ENCODE results near the gene BMPR1B. TPM values are rescaled to one million over a fixed set of nuclear protein-coding genes. Genes with fewer than 3 reads are reported as not detected.

Gene BMPR1B
- total RNA-seq, 1 experiment from 2014 or later: not detected

DNA sequence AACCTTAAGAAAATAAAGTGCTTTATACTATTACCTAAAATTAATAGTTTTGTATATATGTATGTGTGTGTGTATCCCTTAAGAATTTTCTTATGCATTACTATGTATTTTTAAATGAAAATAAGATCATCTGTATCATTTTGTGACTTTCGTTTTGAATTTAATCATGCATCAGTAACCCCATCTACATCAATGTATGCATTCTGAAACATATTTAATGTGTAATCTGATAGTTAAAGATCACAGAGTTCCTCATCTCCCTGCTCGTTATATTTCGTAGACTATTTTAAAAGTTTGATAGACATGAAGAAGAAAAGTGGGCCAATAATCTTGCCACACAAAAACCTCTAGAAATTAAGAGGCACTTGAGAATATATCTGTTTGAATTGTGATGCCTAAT is 7.4 kb downstream of the BMPR1B start:
- Histone ChIP-seq H3K9ac (ENCODE audit: low read length) (no peak overlapping the region), H3K27ac (ENCODE audit: low read depth, low read length) (no peak overlapping the region), H2AFZ (ENCODE audit: low read depth, low read length, poor library complexity, severe bottlenecking) (no peak overlapping the region), H3K4me2 (ENCODE audit: low read length) (no peak overlapping the region), H3K27me3 (ENCODE audit: insufficient read depth, low read length) (no peaks in the 10 kb centered on the region), H3K4me1 (ENCODE audit: control insufficient read depth in 1 of 2, insufficient read depth in 2 of 2, low read length in 2 of 2) (peaks cover 0 to 4% of the 10 kb centered on the region in 2 experiments; a peak in 2 of 4 replicates), H3K9me3 (ENCODE audit: control insufficient read depth in 1 of 2, insufficient read depth in 1 of 2, low read depth in 1 of 2, low read length in 2 of 2) (no peaks in the 10 kb centered on the region), H3K4me3 (replicated peaks in 1 of 2; ENCODE audit: low read depth in 1 of 2, low read length in 2 of 2) (no peak overlapping the region), H3K79me2 (ENCODE audit: insufficient read depth, low read length) (no peaks in the 10 kb centered on the region), H3K9me2 (ENCODE audit: insufficient read depth) (no peaks in the 10 kb centered on the region), H4K20me1 (ENCODE audit: insufficient read depth) (no peaks in the 10 kb centered on the region), H3K36me3 (ENCODE audit: control insufficient read depth in 1 of 2, insufficient read depth in 2 of 2, low read length in 2 of 2) (no peaks in the 10 kb centered on the region)
- ATAC-seq (no peak), DNase-seq (ENCODE audit: low read depth, low spot score) (no peak)
- RAD21 ChIA-PET (ENCODE audit: low non-redundant PET in 1 of 2, low total read pairs in 2 of 2, uncharacterized antibody in 2 of 2, unreplicated experiment in 2 of 2): no interaction called here
- POLR2A ChIA-PET: no interaction called here
- CTCF ChIA-PET: no interaction called here
- intact Hi-C loops (cut with micrococcal nuclease): no loop called here
- BruUV-seq (replicated peaks): no TSS peak
- TF ChIP-seq TCF7L2 (IDR thresholded peaks at IDR 0.05; ENCODE audit: borderline replicate concordance, extremely low read depth, insufficient read depth, insufficient read length): no peak
- TF ChIP-seq CBX3 (IDR thresholded peaks at IDR 0.05; ENCODE audit: low read depth): no peak
- TF ChIP-seq SRF (IDR thresholded peaks at IDR 0.05; ENCODE audit: low read depth): no peak
- no peak for TF ChIP-seq JUND (IDR thresholded peaks at IDR 0.05)
- TF ChIP-seq ZFX (IDR thresholded peaks at IDR 0.05): no peak
- TF ChIP-seq EZH2phosphoT487 (IDR thresholded peaks at IDR 0.05; ENCODE audit: borderline replicate concordance): no peak
- TF ChIP-seq EGR1 (IDR thresholded peaks at IDR 0.05; ENCODE audit: low read depth): no peak
- no peak for TF ChIP-seq SIN3A (IDR thresholded peaks at IDR 0.05; ENCODE audit: low read depth)
- TF ChIP-seq POLR2AphosphoS5 (IDR thresholded peaks at IDR 0.05; ENCODE audit: low read depth, low read length): no peak
- TF ChIP-seq RAD21 (IDR thresholded peaks at IDR 0.05; ENCODE audit: low read depth): no peak
- TF ChIP-seq, protein P1, sequence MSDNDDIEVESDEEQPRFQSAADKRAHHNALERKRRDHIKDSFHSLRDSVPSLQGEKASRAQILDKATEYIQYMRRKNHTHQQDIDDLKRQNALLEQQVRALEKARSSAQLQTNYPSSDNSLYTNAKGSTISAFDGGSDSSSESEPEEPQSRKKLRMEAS (IDR thresholded peaks at IDR 0.05): no peak
- no peak for TF ChIP-seq CEBPB (IDR thresholded peaks at IDR 0.05; ENCODE audit: low read depth)

DNA sequence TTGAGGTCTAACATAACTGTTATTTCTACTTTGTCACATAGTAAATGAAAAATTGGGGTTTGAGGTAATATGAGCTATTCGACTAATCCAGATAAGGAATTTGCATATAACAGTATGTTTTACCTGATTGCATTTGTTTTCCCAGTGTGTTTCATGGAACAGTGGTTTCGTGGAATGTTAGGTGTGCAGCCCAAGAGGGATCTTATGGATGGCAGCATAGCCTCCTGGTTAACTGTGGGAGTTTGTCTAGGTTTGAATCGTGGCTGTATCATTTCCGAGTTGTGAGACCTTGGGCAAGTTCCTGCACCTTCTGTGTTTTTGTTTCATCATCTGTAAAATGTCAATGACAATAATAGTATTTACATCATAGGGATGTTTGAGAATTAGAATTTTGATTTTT is 7.9 kb downstream of the BMPR1B start:
- POLR2A ChIA-PET: no interaction called here
- Histone ChIP-seq H3K27ac (ENCODE audit: low read depth, low read length) (no peak overlapping the region), H3K27me3 (ENCODE audit: insufficient read depth, low read length) (no peaks in the 10 kb centered on the region), H3K4me2 (ENCODE audit: low read length) (no peak overlapping the region), H2AFZ (ENCODE audit: low read depth, low read length, poor library complexity, severe bottlenecking) (no peak overlapping the region), H3K79me2 (ENCODE audit: insufficient read depth, low read length) (no peaks in the 10 kb centered on the region), H3K9me3 (ENCODE audit: control insufficient read depth in 1 of 2, insufficient read depth in 1 of 2, low read depth in 1 of 2, low read length in 2 of 2) (no peaks in the 10 kb centered on the region), H3K9ac (ENCODE audit: low read length) (no peak overlapping the region), H4K20me1 (ENCODE audit: insufficient read depth) (no peaks in the 10 kb centered on the region), H3K4me1 (ENCODE audit: control insufficient read depth in 1 of 2, insufficient read depth in 2 of 2, low read length in 2 of 2) (peaks cover 0 to 4% of the 10 kb centered on the region in 2 experiments; a peak in 2 of 4 replicates), H3K4me3 (replicated peaks in 1 of 2; ENCODE audit: low read depth in 1 of 2, low read length in 2 of 2) (no peak overlapping the region), H3K9me2 (ENCODE audit: insufficient read depth) (no peaks in the 10 kb centered on the region), H3K36me3 (ENCODE audit: control insufficient read depth in 1 of 2, insufficient read depth in 2 of 2, low read length in 2 of 2) (no peaks in the 10 kb centered on the region)
- intact Hi-C loops (cut with micrococcal nuclease): no loop called here
- no TSS peak for BruUV-seq (replicated peaks)
- CTCF ChIA-PET: no interaction called here
- RAD21 ChIA-PET (ENCODE audit: low non-redundant PET in 1 of 2, low total read pairs in 2 of 2, uncharacterized antibody in 2 of 2, unreplicated experiment in 2 of 2): no interaction called here
- DNase-seq (ENCODE audit: low read depth, low spot score) (no peak), ATAC-seq (no peak)
- TF ChIP-seq, protein P1 (IDR thresholded peaks at IDR 0.05): no peak
- TF ChIP-seq, protein P2, sequence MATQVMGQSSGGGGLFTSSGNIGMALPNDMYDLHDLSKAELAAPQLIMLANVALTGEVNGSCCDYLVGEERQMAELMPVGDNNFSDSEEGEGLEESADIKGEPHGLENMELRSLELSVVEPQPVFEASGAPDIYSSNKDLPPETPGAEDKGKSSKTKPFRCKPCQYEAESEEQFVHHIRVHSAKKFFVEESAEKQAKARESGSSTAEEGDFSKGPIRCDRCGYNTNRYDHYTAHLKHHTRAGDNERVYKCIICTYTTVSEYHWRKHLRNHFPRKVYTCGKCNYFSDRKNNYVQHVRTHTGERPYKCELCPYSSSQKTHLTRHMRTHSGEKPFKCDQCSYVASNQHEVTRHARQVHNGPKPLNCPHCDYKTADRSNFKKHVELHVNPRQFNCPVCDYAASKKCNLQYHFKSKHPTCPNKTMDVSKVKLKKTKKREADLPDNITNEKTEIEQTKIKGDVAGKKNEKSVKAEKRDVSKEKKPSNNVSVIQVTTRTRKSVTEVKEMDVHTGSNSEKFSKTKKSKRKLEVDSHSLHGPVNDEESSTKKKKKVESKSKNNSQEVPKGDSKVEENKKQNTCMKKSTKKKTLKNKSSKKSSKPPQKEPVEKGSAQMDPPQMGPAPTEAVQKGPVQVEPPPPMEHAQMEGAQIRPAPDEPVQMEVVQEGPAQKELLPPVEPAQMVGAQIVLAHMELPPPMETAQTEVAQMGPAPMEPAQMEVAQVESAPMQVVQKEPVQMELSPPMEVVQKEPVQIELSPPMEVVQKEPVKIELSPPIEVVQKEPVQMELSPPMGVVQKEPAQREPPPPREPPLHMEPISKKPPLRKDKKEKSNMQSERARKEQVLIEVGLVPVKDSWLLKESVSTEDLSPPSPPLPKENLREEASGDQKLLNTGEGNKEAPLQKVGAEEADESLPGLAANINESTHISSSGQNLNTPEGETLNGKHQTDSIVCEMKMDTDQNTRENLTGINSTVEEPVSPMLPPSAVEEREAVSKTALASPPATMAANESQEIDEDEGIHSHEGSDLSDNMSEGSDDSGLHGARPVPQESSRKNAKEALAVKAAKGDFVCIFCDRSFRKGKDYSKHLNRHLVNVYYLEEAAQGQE (IDR thresholded peaks at IDR 0.05; ENCODE audit: low read depth): no peak
- TF ChIP-seq EGR1 (IDR thresholded peaks at IDR 0.05; ENCODE audit: low read depth) (no peak), ZFX (IDR thresholded peaks at IDR 0.05) (no peak), YY1 (IDR thresholded peaks at IDR 0.05; ENCODE audit: extremely low read depth, insufficient replicate concordance, low read depth, low read length) (no peak), CBX3 (IDR thresholded peaks at IDR 0.05; ENCODE audit: low read depth) (no peak), RAD21 (IDR thresholded peaks at IDR 0.05; ENCODE audit: low read depth) (no peak), SP1 (IDR thresholded peaks at IDR 0.05; ENCODE audit: low read depth) (no peak), SRF (IDR thresholded peaks at IDR 0.05; ENCODE audit: low read depth) (no peak), CEBPB (IDR thresholded peaks at IDR 0.05; ENCODE audit: low read depth) (no peak), POLR2A (IDR thresholded peaks at IDR 0.05; ENCODE audit: borderline replicate concordance, extremely low read depth, insufficient read depth, insufficient read length) (no peak), EZH2 (IDR thresholded peaks at IDR 0.05) (no peak)
- TF ChIP-seq, protein P3, sequence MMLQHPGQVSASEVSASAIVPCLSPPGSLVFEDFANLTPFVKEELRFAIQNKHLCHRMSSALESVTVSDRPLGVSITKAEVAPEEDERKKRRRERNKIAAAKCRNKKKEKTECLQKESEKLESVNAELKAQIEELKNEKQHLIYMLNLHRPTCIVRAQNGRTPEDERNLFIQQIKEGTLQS (IDR thresholded peaks at IDR 0.05): no peak

All from HCT116 (cell line).